HG03066 (cell line): Measurements from ENCODE around the gene RGS9.
"Not testable (repeated sequence)": the region's sequence is repeated elsewhere in the genome, so short reads cannot be mapped to it uniquely, and the experiment has no call there.

Experiments used
- ATAC-seq: cut with Tn5 transposase; IDR thresholded peaks from one replicate; pipeline ENCODE4 v1.9.1; 2021; ENCODE audit warnings: low read depth; ENCODE audit not compliant: unreplicated experiment

RGS9 gene

GRCh38 chr17:65109990-65110680, 27.0 kb upstream of the RGS9 start:
- no peak for ATAC-seq

GRCh38 chr17:65115839-65116238, 21.3 kb upstream of the RGS9 start:
- ATAC-seq = no peak

- not testable (repeated sequence) for ATAC-seq
These were observed 20.7 kb upstream of the RGS9 start for GRCh38 chr17:65116515-65116914.

GRCh38 chr17:65117384-65118035, 19.7 kb upstream of the RGS9 start:
- ATAC-seq = no peak

- no peak for ATAC-seq
These were observed 15.8 kb upstream of the RGS9 start for GRCh38 chr17:65121368-65121767.

GRCh38 chr17:65121916-65122806, 15.0 kb upstream of the RGS9 start:
- no peak for ATAC-seq

GRCh38 chr17:65122836-65123756, 14.1 kb upstream of the RGS9 start:
- peak; percentile 87 for ATAC-seq

GRCh38 chr17:65123757-65124675, 13.2 kb upstream of the RGS9 start:
- no peak for ATAC-seq

GRCh38 chr17:65130832-65131231, 6.3 kb upstream of the RGS9 start:
- ATAC-seq = no peak

- ATAC-seq = no peak
These were observed 5.9 kb upstream of the RGS9 start for GRCh38 chr17:65131240-65131639.

- no peak for ATAC-seq
These were observed 5.2 kb upstream of the RGS9 start for GRCh38 chr17:65131946-65132345.

GRCh38 chr17:65134035-65134434, 3.1 kb upstream of the RGS9 start:
- ATAC-seq = no peak

GRCh38 chr17:65139101-65139764, 2.1 kb downstream of the RGS9 start:
- ATAC-seq = no peak

- ATAC-seq = no peak
These were observed 5.1 kb downstream of the RGS9 start for GRCh38 chr17:65142247-65142646.

GRCh38 chr17:65143889-65144604, 6.9 kb downstream of the RGS9 start:
- ATAC-seq = no peak

GRCh38 chr17:65145743-65146142, 8.6 kb downstream of the RGS9 start:
- ATAC-seq = no peak

GRCh38 chr17:65147955-65148354, 10.8 kb downstream of the RGS9 start:
- no peak for ATAC-seq
